Inflammatory macrophage treated with lipopolysaccharide for 4 hours (primary cell): ENCODE data around the gene CLEC2D.
"Not testable (repeated sequence)": the region's sequence is repeated elsewhere in the genome, so short reads cannot be mapped to it uniquely, and the experiment has no call there.

Source experiments
- DNase-seq: peaks from one replicate; pipeline ENCODE4 v3.0.0-alpha.2; 2020

CLEC2D gene

GRCh38 chr12:9731393-9731792, 61.9 kb downstream of the CLEC2D start:
- no peak for DNase-seq

DNA sequence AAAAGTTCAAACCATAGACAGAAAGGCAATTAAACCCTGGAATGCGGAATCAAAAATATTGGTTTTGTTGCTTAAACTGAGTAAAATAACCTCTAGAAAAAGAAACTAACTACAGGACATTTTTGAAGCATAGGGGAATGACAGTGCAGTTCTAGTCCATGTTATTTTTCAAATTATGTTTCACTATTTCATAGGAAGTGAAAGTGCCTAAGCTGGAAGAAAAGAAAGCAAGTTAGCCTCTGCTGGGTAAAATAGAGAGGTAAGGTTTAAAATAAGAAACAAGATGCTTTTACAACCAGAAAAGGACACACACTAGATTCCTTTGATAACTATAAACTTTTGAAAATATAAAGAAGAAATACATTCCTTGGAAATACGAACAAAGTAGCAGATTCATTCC, 62.3 kb downstream of the CLEC2D start:
- DNase-seq, result peak; percentile 85

- peak; percentile 67 for DNase-seq
Observed at GRCh38 chr12:9732921-9733461, 63.5 kb downstream of the CLEC2D start, which contains the start of gene CLECL1. Gene CLECL1 (minus strand): TSS chr12:9733097.

- DNase-seq, result peak; percentile 56
Observed at GRCh38 chr12:9735601-9736000, 66.1 kb downstream of the CLEC2D start.

- peak; percentile 72 for DNase-seq
Observed at GRCh38 chr12:9736936-9737705, 67.6 kb downstream of the CLEC2D start.

GRCh38 chr12:9738905-9739304, 69.4 kb downstream of the CLEC2D start:
- DNase-seq, result not testable (repeated sequence)

- DNase-seq, result not testable (repeated sequence)
Observed at GRCh38 chr12:9739404-9740105, 70.0 kb downstream of the CLEC2D start.

DNA sequence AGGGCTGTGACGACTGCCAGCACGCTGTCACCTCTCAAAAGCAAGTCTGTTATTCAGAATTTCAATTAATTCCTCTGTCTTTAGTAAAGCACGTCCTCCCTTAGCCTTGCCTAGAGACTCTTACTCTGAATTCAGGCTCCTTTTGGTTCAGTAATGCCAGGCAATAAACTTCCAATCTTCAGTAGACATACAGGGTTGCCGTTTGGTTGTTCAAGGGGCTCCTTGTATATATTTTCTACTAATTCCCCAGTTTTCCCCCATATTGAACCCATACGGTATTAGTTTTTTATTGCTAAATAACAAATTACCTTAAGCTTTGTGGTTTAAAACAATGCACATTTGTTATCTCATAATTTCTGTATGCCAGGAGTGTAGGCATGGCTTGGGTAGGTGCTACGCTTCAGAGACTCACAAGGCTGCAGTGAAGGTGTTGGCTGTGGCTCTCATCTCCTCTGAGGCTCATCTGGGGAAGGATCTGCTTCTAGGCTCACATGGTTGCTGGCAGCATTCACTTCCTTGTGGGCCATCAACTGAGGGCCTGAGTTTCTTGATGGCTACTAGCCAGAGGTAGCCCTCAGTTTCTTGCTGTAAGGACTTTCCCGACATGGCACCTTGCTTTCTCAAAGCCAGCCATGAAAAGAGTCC, 70.7 kb downstream of the CLEC2D start:
- DNase-seq, result no peak

DNA sequence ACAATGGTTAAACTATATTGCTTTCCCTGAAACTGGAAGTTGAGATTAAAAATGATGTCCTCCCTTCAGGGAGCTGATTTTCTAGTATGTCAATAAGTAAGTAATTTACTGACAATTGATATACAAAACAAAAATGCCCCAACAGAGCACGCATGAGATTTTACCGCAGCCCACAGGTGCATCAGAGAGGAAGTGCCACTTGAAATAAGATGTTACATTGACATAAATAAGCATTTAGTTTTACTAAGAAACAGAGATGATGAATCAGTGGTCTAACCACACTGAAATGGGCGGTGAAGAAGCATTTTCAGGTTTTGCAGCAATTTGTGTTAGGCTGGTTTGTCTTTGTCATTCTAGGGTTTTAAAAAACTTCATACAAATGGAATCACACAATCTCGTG, 72.2 kb downstream of the CLEC2D start:
- no peak for DNase-seq

DNA sequence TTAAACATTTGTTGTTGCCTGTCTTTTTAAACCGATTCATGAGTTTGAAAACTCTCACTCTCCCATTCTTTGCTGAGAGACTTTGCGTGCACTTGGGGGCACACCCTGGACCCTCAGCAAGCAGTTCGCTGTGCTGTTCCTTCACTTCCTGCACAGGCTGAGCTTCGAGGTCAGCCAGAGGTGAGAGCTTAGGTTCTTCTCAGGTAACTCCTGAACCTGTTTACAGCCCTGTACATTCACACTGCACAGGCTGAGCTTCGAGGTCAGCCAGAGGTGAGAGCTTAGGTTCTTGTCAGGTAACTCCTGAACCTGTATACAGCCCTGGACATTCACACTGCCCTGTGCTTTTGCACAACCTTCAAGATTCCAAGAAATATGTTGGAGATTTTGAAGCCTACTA, 73.1 kb downstream of the CLEC2D start:
- no peak for DNase-seq

GRCh38 chr12:9745199-9745598, 75.7 kb downstream of the CLEC2D start:
- no peak for DNase-seq
